Suprapubic skin (tissue), 4 donors: ENCODE data around the gene UTS2B. TPM values are rescaled to one million over a fixed set of nuclear protein-coding genes. Genes with fewer than 3 reads are reported as not detected.

Experiments
- DNase-seq, 2 donors: peaks; one replicate each; pipeline ENCODE4 v3.0.0-alpha.2; 2019; ENCODE audit warnings: low spot score in 2 of 2
- H3K27ac ChIP-seq: fragments of 200-600 bp; sonication (generic); one replicate; pipeline ENCODE4 v1.5.1; 2019
- H3K27me3 ChIP-seq: fragments of 200-600 bp; sonication (generic); one replicate; pipeline ENCODE4 v1.5.1; 2019
- H3K36me3 ChIP-seq: fragments of 200-600 bp; sonication (generic); one replicate; pipeline ENCODE4 v1.5.1; 2019
- H3K4me1 ChIP-seq: fragments of 200-600 bp; sonication (generic); one replicate; pipeline ENCODE4 v1.5.1; 2019
- H3K4me3 ChIP-seq: fragments of 200-600 bp; sonication (generic); one replicate; pipeline ENCODE4 v1.5.1; 2019; ENCODE audit warnings: mild to moderate bottlenecking
- H3K9me3 ChIP-seq: fragments of 200-600 bp; sonication (generic); one replicate; pipeline ENCODE4 v1.5.1; 2019
- CTCF ChIP-seq, 2 donors: fragments of 200-600 bp in 1 of 2; fragments of 450-650 bp in 1 of 2; sonication (generic) in 1 of 2; IDR thresholded peaks; one replicate each; pipeline ENCODE4 v1.5.1; 2016 to 2019; ENCODE audit warnings: antibody characterized with exemption in 2 of 2, mild to moderate bottlenecking in 1 of 2, moderate library complexity in 1 of 2
- EP300 ChIP-seq: sonication (generic); formaldehyde crosslinking; IDR thresholded peaks from one replicate; pipeline ENCODE4 v1.6.1; 2017; ENCODE audit warnings: antibody characterized with exemption
- POLR2A ChIP-seq, 2 donors: fragments of 450-650 bp; IDR thresholded peaks; one replicate each; pipeline ENCODE4 v1.6.1; 2017; ENCODE audit warnings: antibody characterized with exemption in 2 of 2, mild to moderate bottlenecking in 2 of 2, moderate library complexity in 2 of 2
- POLR2AphosphoS5 ChIP-seq, 3 donors: sonication (generic); formaldehyde crosslinking; IDR thresholded peaks; one replicate each; pipeline ENCODE4 v1.6.1; 2017; ENCODE audit warnings: antibody characterized with exemption in 3 of 3
- WGBS: methylation state at CpG from one replicate; pipeline ENCODE4 v1.1.5; 2018; 5-methylcytosine and 5-hydroxymethylcytosine counted together
- total RNA-seq, 4 donors: library from RNA; depleted of rRNA; stranded (reverse); fragments of >200 nt; gene quantifications; one replicate each; pipeline ENCODE4 v1.1.0, GENCODE V29; 2016

The UTS2B gene
- total RNA-seq, 4 donors from 2014 or later: 1.0 TPM; not detected in 3

- 77% methylated on average over 1 of the region's 1 CpG for WGBS
- H3K36me3 ChIP-seq: no peaks in the 10 kb centered on the region
- H3K9me3 ChIP-seq: no peaks in the 10 kb centered on the region
- peaks cover 46% of the 10 kb centered on the region for H3K4me1 ChIP-seq
- TF ChIP-seq POLR2AphosphoS5 (IDR thresholded peaks at IDR 0.05) (no peak), EP300 (no peak), POLR2A (IDR thresholded peaks at IDR 0.05) (no peak), CTCF (IDR thresholded peaks at IDR 0.05) (no peak)
- H3K27me3 ChIP-seq: no peaks in the 10 kb centered on the region
- no peak overlapping the region for H3K27ac ChIP-seq
- H3K4me3 ChIP-seq: no peak overlapping the region
- DNase-seq: no peak
These were observed 21.7 kb upstream of the UTS2B start for GRCh38 chr3:191352014-191352413.

GRCh38 chr3:191350396-191351090 is 20.2 kb upstream of the UTS2B start:
- DNase-seq: no peak
- H3K4me3 ChIP-seq: no peak overlapping the region
- H3K4me1 ChIP-seq: peaks cover 32% of the 10 kb centered on the region
- no peak overlapping the region for H3K27ac ChIP-seq
- H3K36me3 ChIP-seq: no peaks in the 10 kb centered on the region
- 72% methylated on average over 5 of the region's 5 CpGs for WGBS
- no peaks in the 10 kb centered on the region for H3K9me3 ChIP-seq
- no peaks in the 10 kb centered on the region for H3K27me3 ChIP-seq
- no peak for TF ChIP-seq POLR2A (IDR thresholded peaks at IDR 0.05)
- TF ChIP-seq EP300: no peak
- TF ChIP-seq POLR2AphosphoS5 (IDR thresholded peaks at IDR 0.05): no peak
- TF ChIP-seq CTCF (IDR thresholded peaks at IDR 0.05): no peak

GRCh38 chr3:191348098-191348497 is 17.8 kb upstream of the UTS2B start:
- WGBS: 100% methylated on average over 1 of the region's 1 CpG
- TF ChIP-seq CTCF (IDR thresholded peaks at IDR 0.05) (no peak), EP300 (no peak), POLR2A (IDR thresholded peaks at IDR 0.05) (no peak), POLR2AphosphoS5 (IDR thresholded peaks at IDR 0.05) (no peak)
- H3K4me1 ChIP-seq: peaks cover 28% of the 10 kb centered on the region

GRCh38 chr3:191347228-191347627 is 16.9 kb upstream of the UTS2B start:
- H3K9me3 ChIP-seq: no peaks in the 10 kb centered on the region
- H3K27ac ChIP-seq: no peak overlapping the region
- H3K27me3 ChIP-seq: no peaks in the 10 kb centered on the region
- no peak for DNase-seq
- WGBS: 77% methylated on average over 3 of the region's 3 CpGs
- H3K4me1 ChIP-seq: peaks cover 32% of the 10 kb centered on the region
- H3K4me3 ChIP-seq: no peak overlapping the region
- no peaks in the 10 kb centered on the region for H3K36me3 ChIP-seq
- TF ChIP-seq POLR2A (IDR thresholded peaks at IDR 0.05) (no peak), EP300 (no peak), CTCF (IDR thresholded peaks at IDR 0.05) (no peak), POLR2AphosphoS5 (IDR thresholded peaks at IDR 0.05) (no peak)

More at GRCh38 chr3:191348098-191348497, 17.8 kb upstream of the UTS2B start:
- DNase-seq: no peak
- no peak overlapping the region for H3K27ac ChIP-seq
- no peaks in the 10 kb centered on the region for H3K9me3 ChIP-seq
- no peak overlapping the region for H3K4me3 ChIP-seq
- H3K36me3 ChIP-seq: no peaks in the 10 kb centered on the region
- no peaks in the 10 kb centered on the region for H3K27me3 ChIP-seq

- no peak for DNase-seq
- WGBS: 84% methylated on average over 5 of the region's 5 CpGs
- H3K9me3 ChIP-seq: no peaks in the 10 kb centered on the region
- no peak overlapping the region for H3K4me3 ChIP-seq
- no peaks in the 10 kb centered on the region for H3K36me3 ChIP-seq
- TF ChIP-seq POLR2A (IDR thresholded peaks at IDR 0.05) (no peak), EP300 (no peak), CTCF (IDR thresholded peaks at IDR 0.05) (no peak), POLR2AphosphoS5 (IDR thresholded peaks at IDR 0.05) (no peak)
- H3K4me1 ChIP-seq: peaks cover 23% of the 10 kb centered on the region
- H3K27me3 ChIP-seq: no peaks in the 10 kb centered on the region
- no peak overlapping the region for H3K27ac ChIP-seq
These were observed 15.0 kb upstream of the UTS2B start for GRCh38 chr3:191345334-191345733.
